ENCODE results near the gene CDH23. TPM values are rescaled to one million over a fixed set of nuclear protein-coding genes. Genes with fewer than 3 reads are reported as not detected.

CDH23 gene
- total and polyA plus RNA-seq, 10 donors: 2.0 to 19.9 (median 11.0) TPM

GRCh38 chr10:71623098-71623985 lies 226.6 kb downstream of the CDH23 start:
- peaks cover 0 to 32% (median 16%) of the 10 kb centered on the region in 6 donors for H3K4me1 ChIP-seq
- intact Hi-C loops (cut with DNase I; ENCODE audit: low total_unique reads): no loop called here
- peak in 2 of 11 experiments; percentile 29 to 30 for TF ChIP-seq CTCF (IDR thresholded peaks at IDR 0.05 in 8 of 11, conservative IDR thresholded peaks at IDR 0.05 in 3 of 11)
- no peak for TF ChIP-seq POLR2A (IDR thresholded peaks at IDR 0.05)
- no peak for TF ChIP-seq POLR2AphosphoS5 (IDR thresholded peaks at IDR 0.05)
- H3K36me3 ChIP-seq: no peaks in the 10 kb centered on the region
- DNase-seq: no peak
- 47 to 52% (median 50%) methylated on average over 10 to 11 of the region's 11 CpGs for WGBS, 5 donors
- H3K9me3 ChIP-seq: no peaks in the 10 kb centered on the region
- H3K27ac ChIP-seq: no peak overlapping the region
- H3K27me3 ChIP-seq (replicated peaks in 1 of 7): peaks cover 0 to 10% (median 0%) of the 10 kb centered on the region in 7 donors
- no peak overlapping the region for H3K4me3 ChIP-seq

- peaks cover 0 to 10% (median 0%) of the 10 kb centered on the region in 7 donors for H3K27me3 ChIP-seq (replicated peaks in 1 of 7)
- no peaks in the 10 kb centered on the region for H3K9me3 ChIP-seq
- H3K36me3 ChIP-seq: no peaks in the 10 kb centered on the region
- H3K4me3 ChIP-seq: no peak overlapping the region
- no peak overlapping the region for H3K27ac ChIP-seq
- intact Hi-C loops (cut with DNase I; ENCODE audit: low total_unique reads): no loop called here
- WGBS, 5 donors: 91 to 97% (median 94%) methylated on average over 9 of the region's 9 CpGs
- no peak for DNase-seq
- TF ChIP-seq POLR2A (IDR thresholded peaks at IDR 0.05) (no peak), POLR2AphosphoS5 (IDR thresholded peaks at IDR 0.05) (no peak), CTCF (IDR thresholded peaks at IDR 0.05 in 8 of 11, conservative IDR thresholded peaks at IDR 0.05 in 3 of 11) (no peak)
- peaks cover 0 to 32% (median 16%) of the 10 kb centered on the region in 6 donors for H3K4me1 ChIP-seq
Observed at GRCh38 chr10:71623986-71624291, 227.2 kb downstream of the CDH23 start.

GRCh38 chr10:71625445-71626175 lies 228.9 kb downstream of the CDH23 start:
- intact Hi-C loops (cut with DNase I; ENCODE audit: low total_unique reads): no loop called here
- DNase-seq: no peak
- Histone ChIP-seq H3K4me3 (no peak overlapping the region), H3K27ac (no peak overlapping the region), H3K36me3 (no peaks in the 10 kb centered on the region), H3K4me1 (peaks cover 0 to 32% (median 16%) of the 10 kb centered on the region in 6 donors), H3K27me3 (replicated peaks in 1 of 7) (peaks cover 0 to 10% (median 0%) of the 10 kb centered on the region in 7 donors), H3K9me3 (no peaks in the 10 kb centered on the region)
- no peak for TF ChIP-seq POLR2A (IDR thresholded peaks at IDR 0.05)
- TF ChIP-seq POLR2AphosphoS5 (IDR thresholded peaks at IDR 0.05): no peak
- TF ChIP-seq CTCF (IDR thresholded peaks at IDR 0.05 in 8 of 11, conservative IDR thresholded peaks at IDR 0.05 in 3 of 11): no peak
- WGBS, 5 donors: 72 to 79% (median 77%) methylated on average over 11 of the region's 11 CpGs
